Ammon's horn (tissue), 1 donor: ENCODE data around the gene EXD3.
"Not testable (repeated sequence)": the region's sequence is repeated elsewhere in the genome, so short reads cannot be mapped to it uniquely, and the experiment has no call there.

Experiments used
- DNase-seq: peaks from one replicate; pipeline ENCODE4 v3.0.0-alpha.2; 2016; ENCODE audit warnings: low spot score

EXD3 gene

GRCh38 chr9:137459152-137459600 is 36.2 kb upstream of the EXD3 start, which contains the start of gene NSMF:
TSS of gene NSMF (minus strand) at chr9:137459334. CDS start at chr9:137459102, 232 bp downstream.
- DNase-seq = peak; percentile 97

- peak; percentile 88 for DNase-seq
Observed at GRCh38 chr9:137458194-137459151, 35.5 kb upstream of the EXD3 start.

- no peak for DNase-seq
Observed at GRCh38 chr9:137457406-137458193, 34.6 kb upstream of the EXD3 start.

GRCh38 chr9:137456864-137457405 is 34.0 kb upstream of the EXD3 start:
- no peak for DNase-seq

- peak; percentile 5 for DNase-seq
Observed at GRCh38 chr9:137456061-137456863, 33.3 kb upstream of the EXD3 start.

GRCh38 chr9:137455359-137455991 is 32.5 kb upstream of the EXD3 start:
- no peak for DNase-seq

GRCh38 chr9:137454597-137455358 is 31.8 kb upstream of the EXD3 start:
- peak; percentile 7 for DNase-seq

- peak; percentile 33 for DNase-seq
Observed at GRCh38 chr9:137454145-137454596, 31.2 kb upstream of the EXD3 start.

GRCh38 chr9:137453643-137454081 is 30.7 kb upstream of the EXD3 start:
- DNase-seq = peak; percentile 66

- no peak for DNase-seq
Observed at GRCh38 chr9:137452761-137453642, 30.0 kb upstream of the EXD3 start.

GRCh38 chr9:137452006-137452760 is 29.2 kb upstream of the EXD3 start:
- no peak for DNase-seq

- not testable (repeated sequence) for DNase-seq
Observed at GRCh38 chr9:137451264-137452005, 28.5 kb upstream of the EXD3 start.

GRCh38 chr9:137450539-137451222 is 27.7 kb upstream of the EXD3 start:
- not testable (repeated sequence) for DNase-seq

- DNase-seq = no peak
Observed at GRCh38 chr9:137449931-137450538, 27.1 kb upstream of the EXD3 start.

- DNase-seq = no peak
Observed at GRCh38 chr9:137449081-137449844, 26.3 kb upstream of the EXD3 start.

GRCh38 chr9:137448602-137448962 is 25.6 kb upstream of the EXD3 start:
- no peak for DNase-seq
